AG04450 (cell line): Measurements from ENCODE around the gene GLS2. TPM values are rescaled to one million over a fixed set of nuclear protein-coding genes. Genes with fewer than 3 reads are reported as not detected.

Source experiments
- CTCF ChIA-PET: fragments of 300-600, 350-600 bp; formaldehyde crosslinking; extraction: SDS; loops from one replicate; lab custom pipeline; 2022; ENCODE audit warnings: antibody characterized with exemption, inconsistent platforms; lab: Charles Lee
- POLR2A ChIA-PET: fragments of 350-600 bp; formaldehyde crosslinking; extraction: SDS; loops from one replicate; lab custom pipeline; 2021; ENCODE audit warnings: antibody characterized with exemption, inconsistent platforms; lab: Yijun Ruan, JAX
- DNase-seq: peaks from one replicate; pipeline ENCODE4 v3.0.0-alpha.2; 2011; ENCODE audit warnings: low read depth, low spot score
- H3K27ac ChIP-seq: one replicate; pipeline ENCODE4 v1.5.1; 2012; ENCODE audit warnings: low read depth, low read length, control low read depth
- H3K27me3 ChIP-seq: one replicate; pipeline ENCODE4 v1.6.0; 2012; ENCODE audit warnings: low read length; ENCODE audit not compliant: control insufficient read depth, insufficient read depth
- H3K4me3 ChIP-seq: 2 replicates; pipeline ENCODE4 v1.5.1; 2011; ENCODE audit warnings: mild to moderate bottlenecking, low read depth, low read length, control low read depth
- H3K9me3 ChIP-seq: 2 replicates; pipeline ENCODE4 v1.5.1; 2012; ENCODE audit warnings: low read length; ENCODE audit not compliant: control insufficient read depth, insufficient read depth
- CTCF ChIP-seq: IDR thresholded peaks from 2 replicates; pipeline ENCODE4 v1.5.1; 2011; ENCODE audit warnings: low read depth, low read length, control low read depth, inconsistent platforms
- polyA plus RNA-seq: library from polyadenylated mRNA; depleted of rRNA; stranded (reverse); fragments of >200 nt; gene quantifications from 2 replicates; pipeline ENCODE4 v1.2.3, GENCODE V29; 2011

GLS2 gene
- polyA plus RNA-seq, 1 experiment = 0.12 TPM

GRCh38 chr12:56528846-56529245, 40.9 kb upstream of the GLS2 start:
- Histone ChIP-seq H3K4me3 (no peak overlapping the region), H3K27me3 (no peaks in the 10 kb centered on the region), H3K9me3 (no peaks in the 10 kb centered on the region), H3K27ac (peak overlapping the region; percentile 49)
- DNase-seq = peak; percentile 34
- ChIA-PET POLR2A (no interaction called here), CTCF (interaction anchor here (0.9 to 1.0 kb wide), 3 partner anchors 15 to 107 kb away, joined by 3 to 4 read pairs (median 3); no protein-coding TSS in a partner anchor)
- no peak for TF ChIP-seq CTCF

- Histone ChIP-seq H3K9me3 (no peaks in the 10 kb centered on the region), H3K4me3 (peak overlapping the region; percentile 82), H3K27me3 (no peaks in the 10 kb centered on the region), H3K27ac (peak overlapping the region; percentile 86)
- CTCF ChIA-PET = interaction anchor here (1.0 to 3.5 kb wide), 5 partner anchors 8 to 115 kb away, joined by 3 to 25 read pairs (median 14); no protein-coding TSS in a partner anchor
- POLR2A ChIA-PET = interaction anchor here (0.6 to 2.0 kb wide), 5 partner anchors 13 to 265 kb away, joined by 3 to 13 read pairs (median 10); partner anchors contain the start of gene ANKRD52
- no peak for DNase-seq
- TF ChIP-seq CTCF = no peak
Observed at GRCh38 chr12:56522411-56523193, 34.6 kb upstream of the GLS2 start.

- CTCF ChIA-PET = interaction anchor here (0.7 to 3.5 kb wide), 8 partner anchors 9 to 116 kb away, joined by 3 to 25 read pairs (median 4); no protein-coding TSS in a partner anchor
- no peak for TF ChIP-seq CTCF
- POLR2A ChIA-PET = interaction anchor here (0.6 to 2.0 kb wide), 8 partner anchors 9 to 115 kb away, joined by 3 to 11 read pairs (median 6); partner anchors contain the start of gene TIMELESS
- Histone ChIP-seq H3K27ac (peak within 1 kb of the TSS; percentile 86), H3K27me3 (no peaks in the 10 kb centered on the region), H3K4me3 (peak within 1 kb of the TSS; percentile 82), H3K9me3 (no peaks in the 10 kb centered on the region)
- DNase-seq = peak; percentile 83
Observed at GRCh38 chr12:56521590-56522371, 33.8 kb upstream of the GLS2 start, which contains the start of gene RBMS2. TSS of gene RBMS2 (plus strand) at chr12:56521820. CDS start at chr12:56522024, 204 bp downstream.

GRCh38 chr12:56521209-56521589, 33.2 kb upstream of the GLS2 start:
- ChIA-PET POLR2A (interaction anchor here (0.6 to 2.0 kb wide), 7 partner anchors 10 to 116 kb away, joined by 3 to 11 read pairs (median 6); partner anchors contain the start of gene TIMELESS), CTCF (interaction anchor here (0.7 to 3.5 kb wide), 7 partner anchors 8 to 115 kb away, joined by 3 to 25 read pairs (median 8); no protein-coding TSS in a partner anchor)
- DNase-seq = no peak
- H3K27me3 ChIP-seq = no peaks in the 10 kb centered on the region
- H3K4me3 ChIP-seq = peak overlapping the region; percentile 82; the same call in 1 of the 2 replicates
- peak overlapping the region; percentile 22 for H3K27ac ChIP-seq
- no peaks in the 10 kb centered on the region for H3K9me3 ChIP-seq
- no peak for TF ChIP-seq CTCF
